Upper lobe of left lung (tissue), 6 donors: ENCODE measurements around the gene RTTN. TPM values are rescaled to one million over a fixed set of nuclear protein-coding genes. Genes with fewer than 3 reads are reported as not detected.

Experiments used
- ATAC-seq, 2 donors: fragments of 200-7000 bp; cut with Tn5 transposase; one replicate each; pipeline ENCODE4 v1.9.1; 2022; ENCODE audit warnings: mild to moderate bottlenecking in 2 of 2, moderate library complexity in 2 of 2; ENCODE audit not compliant: low FRiP score in 2 of 2
- DNase-seq, 2 donors: peaks; one replicate each; pipeline ENCODE4 v3.0.0-alpha.2; 2019 to 2020
- H3K27ac ChIP-seq, 4 donors: fragments of 200-600 bp; sonication (generic); one replicate each; pipeline ENCODE4 v1.5.1; 2016 to 2019
- H3K27me3 ChIP-seq, 4 donors: fragments of 200-600 bp; sonication (generic); one replicate each; pipeline ENCODE4 v1.5.1; 2017 to 2019
- H3K36me3 ChIP-seq, 4 donors: fragments of 200-600 bp; sonication (generic); one replicate each; pipeline ENCODE4 v1.5.1; 2016 to 2019
- H3K4me1 ChIP-seq, 4 donors: fragments of 200-600 bp; sonication (generic); one replicate each; pipeline ENCODE4 v1.5.1; 2018 to 2019
- H3K4me3 ChIP-seq, 4 donors: fragments of 200-600 bp; sonication (generic); one replicate each; pipeline ENCODE4 v1.5.1; 2017 to 2019; ENCODE audit warnings: mild to moderate bottlenecking in 2 of 4, moderate library complexity in 1 of 4
- H3K9me3 ChIP-seq, 4 donors: fragments of 200-600 bp; sonication (generic); one replicate each; pipeline ENCODE4 v1.5.1; 2018 to 2019
- CTCF ChIP-seq, 6 experiments: fragments of 450-650 bp in 4 of 6; fragments of 200-600 bp in 2 of 6; sonication (generic) in 2 of 6; IDR thresholded peaks; one replicate each; pipeline ENCODE4 v1.5.1; 2016 to 2019; ENCODE audit warnings: antibody characterized with exemption in 6 of 6
- EP300 ChIP-seq, 4 donors: sonication (generic); formaldehyde crosslinking; IDR thresholded peaks; one replicate each; pipeline ENCODE4 v1.5.1; 2017; ENCODE audit warnings: antibody characterized with exemption in 4 of 4, control low read depth in 2 of 4
- POLR2A ChIP-seq, 4 donors: fragments of 450-650 bp; IDR thresholded peaks; one replicate each; pipeline ENCODE4 v1.5.1; 2016 to 2017; ENCODE audit warnings: antibody characterized with exemption in 4 of 4, mild to moderate bottlenecking in 2 of 4
- POLR2AphosphoS5 ChIP-seq, 2 donors: sonication (generic); formaldehyde crosslinking; IDR thresholded peaks; one replicate each; pipeline ENCODE4 v1.5.1; 2017; ENCODE audit warnings: antibody characterized with exemption in 2 of 2
- WGBS, 2 donors: methylation state at CpG; one replicate each; pipeline ENCODE4 v1.1.5; 2017 to 2018; 5-methylcytosine and 5-hydroxymethylcytosine counted together
- total RNA-seq, 6 donors: library from RNA; depleted of rRNA in 4 of 6; stranded (reverse); fragments of >200 nt in 4 of 6; gene quantifications; one replicate each; pipeline versions ENCODE4 v1.1.0 to v1.2.1, GENCODE V29; 2016 to 2021
- donor health status: DM: no; HTN: no; CAD: no; lungs with moderate emphysema.
- donor health status: DM: no; HTN: yes; CAD: no; lungs with severe emphysema.

The RTTN gene
- total RNA-seq, 6 donors from 2014 or later: 8.3 to 32.9 (median 12.5) TPM

GRCh38 chr18:70037431-70038061 lies 167.9 kb downstream of the RTTN start:
- no peak overlapping the region for H3K27ac ChIP-seq
- ATAC-seq: no peak
- H3K36me3 ChIP-seq: peaks cover 0 to 11% (median 0%) of the 10 kb centered on the region in 4 donors
- no peaks in the 10 kb centered on the region for H3K9me3 ChIP-seq
- WGBS, 2 donors: 94% methylated on average over 6 of the region's 6 CpGs
- no peak for TF ChIP-seq CTCF (IDR thresholded peaks at IDR 0.05)
- TF ChIP-seq POLR2A (IDR thresholded peaks at IDR 0.05): no peak
- TF ChIP-seq EP300 (IDR thresholded peaks at IDR 0.05): no peak
- no peak for TF ChIP-seq POLR2AphosphoS5 (IDR thresholded peaks at IDR 0.05)
- H3K4me1 ChIP-seq: no peaks in the 10 kb centered on the region
- DNase-seq: no peak
- H3K4me3 ChIP-seq: no peak overlapping the region
- no peaks in the 10 kb centered on the region for H3K27me3 ChIP-seq

GRCh38 chr18:70036771-70037347 lies 168.6 kb downstream of the RTTN start:
- Histone ChIP-seq H3K27ac (no peak overlapping the region), H3K4me3 (no peak overlapping the region), H3K9me3 (no peaks in the 10 kb centered on the region), H3K4me1 (no peaks in the 10 kb centered on the region), H3K36me3 (peaks cover 0 to 11% (median 0%) of the 10 kb centered on the region in 4 donors), H3K27me3 (no peaks in the 10 kb centered on the region)
- TF ChIP-seq POLR2AphosphoS5 (IDR thresholded peaks at IDR 0.05): no peak
- TF ChIP-seq EP300 (IDR thresholded peaks at IDR 0.05): no peak
- TF ChIP-seq POLR2A (IDR thresholded peaks at IDR 0.05): no peak
- TF ChIP-seq CTCF (IDR thresholded peaks at IDR 0.05): no peak
- DNase-seq (no peak), ATAC-seq (no peak)
- 88 to 94% methylated on average over 7 to 8 of the region's 8 CpGs for WGBS, 2 donors

DNA sequence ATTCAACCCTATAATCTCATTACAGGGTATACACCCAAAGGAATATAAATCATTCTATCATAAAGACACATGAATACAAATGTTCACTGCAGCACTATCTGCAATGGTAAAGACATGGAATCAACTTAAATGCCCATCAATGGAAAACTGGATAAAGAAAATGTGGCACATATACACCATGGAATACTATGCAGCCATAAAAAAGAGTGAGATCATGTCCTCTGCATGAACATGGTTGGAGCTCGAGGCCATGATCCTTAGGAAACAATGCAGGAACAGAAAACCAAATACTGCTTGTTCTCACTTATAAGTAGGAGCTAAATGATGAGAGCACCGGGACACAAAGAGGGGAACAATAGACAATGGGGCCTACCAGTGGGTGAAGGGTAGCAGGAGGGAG lies 169.3 kb downstream of the RTTN start:
- Histone ChIP-seq H3K27ac (no peak overlapping the region), H3K27me3 (no peaks in the 10 kb centered on the region), H3K4me3 (no peak overlapping the region), H3K36me3 (peaks cover 0 to 11% (median 0%) of the 10 kb centered on the region in 4 donors), H3K4me1 (no peaks in the 10 kb centered on the region), H3K9me3 (no peaks in the 10 kb centered on the region)
- WGBS, 2 donors: 96 to 97% methylated on average over 2 of the region's 2 CpGs
- DNase-seq (no peak), ATAC-seq (no peak)
- TF ChIP-seq POLR2AphosphoS5 (IDR thresholded peaks at IDR 0.05) (no peak), POLR2A (IDR thresholded peaks at IDR 0.05) (no peak)

GRCh38 chr18:70031221-70031620 lies 174.3 kb downstream of the RTTN start:
- 98 to 99% methylated on average over 4 of the region's 4 CpGs for WGBS, 2 donors
- no peak overlapping the region for H3K27ac ChIP-seq
- TF ChIP-seq CTCF (IDR thresholded peaks at IDR 0.05) (no peak), POLR2A (IDR thresholded peaks at IDR 0.05) (no peak), EP300 (IDR thresholded peaks at IDR 0.05) (no peak), POLR2AphosphoS5 (IDR thresholded peaks at IDR 0.05) (no peak)
- H3K27me3 ChIP-seq: no peaks in the 10 kb centered on the region
- peaks cover 0 to 7% (median 0%) of the 10 kb centered on the region in 4 donors for H3K36me3 ChIP-seq
- ATAC-seq (no peak), DNase-seq (no peak)
- H3K9me3 ChIP-seq: no peaks in the 10 kb centered on the region
- no peak overlapping the region for H3K4me3 ChIP-seq
- H3K4me1 ChIP-seq: no peaks in the 10 kb centered on the region

- Histone ChIP-seq H3K9me3 (no peaks in the 10 kb centered on the region), H3K4me3 (no peak overlapping the region), H3K4me1 (no peaks in the 10 kb centered on the region), H3K27me3 (no peaks in the 10 kb centered on the region), H3K27ac (no peak overlapping the region), H3K36me3 (peaks cover 0 to 7% (median 0%) of the 10 kb centered on the region in 4 donors)
- TF ChIP-seq POLR2AphosphoS5 (IDR thresholded peaks at IDR 0.05) (no peak), EP300 (IDR thresholded peaks at IDR 0.05) (no peak), CTCF (IDR thresholded peaks at IDR 0.05) (no peak), POLR2A (IDR thresholded peaks at IDR 0.05) (no peak)
- WGBS, 2 donors: 95% methylated on average over 1 of the region's 1 CpG
- no peak for ATAC-seq
- no peak for DNase-seq
Measured at GRCh38 chr18:70030728-70031127, 174.8 kb downstream of the RTTN start.
